T-helper 1 cell treated with Interleukin-12 subunit alpha and Interleukin-12 subunit beta and Interleukin-4 antibody, amounts not matched to agents 30 ng/mL and 1 ng/mL, for 36 hours (primary cell): ENCODE measurements around the gene POU5F1. TPM values are rescaled to one million over a fixed set of nuclear protein-coding genes. Genes with fewer than 3 reads are reported as not detected.

Experiments
- intact Hi-C: fragments of 100-400 bp; cut with micrococcal nuclease; formaldehyde crosslinking; loops from one replicate; pipeline ENCODE4 v1.15.1; 2024
- total RNA-seq: library from RNA; stranded (reverse); gene quantifications from 2 replicates; pipeline ENCODE4 v1.2.3, GENCODE V29; 2022

Gene POU5F1
- total RNA-seq, 1 donor from 2014 or later, result not detected

- intact Hi-C loops, result no loop called here
Observed at GRCh38 chr6:31116661-31117385, 53.7 kb downstream of the POU5F1 start.

- intact Hi-C loops, result no loop called here
Observed at GRCh38 chr6:31115941-31116560, 54.4 kb downstream of the POU5F1 start.

GRCh38 chr6:31114970-31115849, 55.3 kb downstream of the POU5F1 start:
- intact Hi-C loops, result no loop called here

GRCh38 chr6:31114541-31114878, 56.0 kb downstream of the POU5F1 start, which contains the start of gene PSORS1C1:
TSS of gene PSORS1C1 (plus strand) at chr6:31114800. CDS start at chr6:31129633, 14,833 bp downstream.
- intact Hi-C loops, result no loop called here

Other genes with a start within 250 kb of the POU5F1 start
- gene SFTA2, start 238.5 kb downstream of the POU5F1 start, total RNA-seq, result not detected in 2 replicates
- gene MUCL3, start 229.7 kb downstream of the POU5F1 start, total RNA-seq, result not detected in 2 replicates
- gene MUC21, start 187.0 kb downstream of the POU5F1 start, total RNA-seq, result not detected in 2 replicates
- gene MUC22, start 160.2 kb downstream of the POU5F1 start, total RNA-seq, result not detected in 2 replicates
- not detected in 2 replicates for gene C6orf15, start 58.1 kb downstream of the POU5F1 start, total RNA-seq
- gene PSORS1C1, start 55.9 kb downstream of the POU5F1 start, total RNA-seq, result not detected in 2 replicates
- not detected in 2 replicates for gene CDSN, start 50.2 kb downstream of the POU5F1 start, total RNA-seq
- gene PSORS1C2, start 31.6 kb downstream of the POU5F1 start, total RNA-seq, result not detected in 2 replicates
- 36.5 and 42.4 TPM in 2 replicates for gene CCHCR1, start 12.9 kb downstream of the POU5F1 start, total RNA-seq
- 67.2 and 67.6 TPM in 2 replicates for gene TCF19, start 12.1 kb downstream of the POU5F1 start, total RNA-seq
- 1,723 and 1,765 TPM in 2 replicates for gene HLA-C, start 101.4 kb upstream of the POU5F1 start, total RNA-seq
- 6,139 and 6,208 TPM in 2 replicates for gene HLA-B, start 186.5 kb upstream of the POU5F1 start, total RNA-seq
- 12.4 and 12.8 TPM in 2 replicates for gene MICA, start 232.9 kb upstream of the POU5F1 start, total RNA-seq